Measurements from ENCODE around the gene ASMTL. TPM values are rescaled to one million over a fixed set of nuclear protein-coding genes. Genes with fewer than 3 reads are reported as not detected.
"Not testable (repeated sequence)": the region's sequence is repeated elsewhere in the genome, so short reads cannot be mapped to it uniquely, and the experiment has no call there.

Gene ASMTL
- total RNA-seq, 1 donor from 2014 or later, result 46.1 TPM

DNA sequence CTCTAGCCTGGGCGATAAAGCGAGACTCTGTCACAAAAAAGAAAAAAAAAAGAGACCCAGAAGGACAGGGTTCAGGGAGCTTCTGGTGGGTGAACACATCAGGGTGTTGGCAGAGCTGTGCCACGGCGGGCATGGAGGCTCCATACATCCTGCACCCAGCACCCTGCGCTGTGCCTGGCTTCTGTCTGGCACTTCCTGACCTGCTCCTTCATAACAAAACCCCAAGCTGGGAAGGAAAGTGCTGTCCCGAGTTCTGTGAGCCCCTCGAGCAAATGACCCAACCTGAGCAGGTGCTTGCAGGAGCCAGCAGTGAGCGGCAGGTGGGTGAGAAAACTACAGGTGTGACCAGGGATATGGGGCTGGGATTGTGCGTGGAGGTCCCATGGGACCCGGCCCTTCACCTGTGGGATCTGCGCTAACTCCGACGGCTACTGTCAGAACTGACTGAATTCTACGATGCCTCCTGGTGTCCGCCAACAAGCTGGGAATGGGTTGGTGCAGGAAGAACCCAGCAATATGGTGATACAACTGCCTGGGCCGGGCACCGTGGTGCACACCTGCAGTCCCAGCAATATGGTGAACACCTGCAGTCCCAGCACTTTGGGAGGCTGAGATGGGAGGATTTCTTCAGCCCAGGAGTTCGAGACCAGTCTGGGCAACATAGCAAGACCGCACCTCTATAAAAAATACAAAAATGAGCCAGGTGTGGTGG lies 18.9 kb downstream of the ASMTL start:
- TF ChIP-seq EZH2phosphoT487 (IDR thresholded peaks at IDR 0.05) (no peak), EZH2 (IDR thresholded peaks at IDR 0.05) (no peak)
- TF ChIP-seq, protein P1, sequence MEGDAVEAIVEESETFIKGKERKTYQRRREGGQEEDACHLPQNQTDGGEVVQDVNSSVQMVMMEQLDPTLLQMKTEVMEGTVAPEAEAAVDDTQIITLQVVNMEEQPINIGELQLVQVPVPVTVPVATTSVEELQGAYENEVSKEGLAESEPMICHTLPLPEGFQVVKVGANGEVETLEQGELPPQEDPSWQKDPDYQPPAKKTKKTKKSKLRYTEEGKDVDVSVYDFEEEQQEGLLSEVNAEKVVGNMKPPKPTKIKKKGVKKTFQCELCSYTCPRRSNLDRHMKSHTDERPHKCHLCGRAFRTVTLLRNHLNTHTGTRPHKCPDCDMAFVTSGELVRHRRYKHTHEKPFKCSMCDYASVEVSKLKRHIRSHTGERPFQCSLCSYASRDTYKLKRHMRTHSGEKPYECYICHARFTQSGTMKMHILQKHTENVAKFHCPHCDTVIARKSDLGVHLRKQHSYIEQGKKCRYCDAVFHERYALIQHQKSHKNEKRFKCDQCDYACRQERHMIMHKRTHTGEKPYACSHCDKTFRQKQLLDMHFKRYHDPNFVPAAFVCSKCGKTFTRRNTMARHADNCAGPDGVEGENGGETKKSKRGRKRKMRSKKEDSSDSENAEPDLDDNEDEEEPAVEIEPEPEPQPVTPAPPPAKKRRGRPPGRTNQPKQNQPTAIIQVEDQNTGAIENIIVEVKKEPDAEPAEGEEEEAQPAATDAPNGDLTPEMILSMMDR (IDR thresholded peaks at IDR 0.05), result no peak
- Histone ChIP-seq H3K4me3 (no peak overlapping the region), H3K4me2 (no peak overlapping the region), H4K20me1 (ENCODE audit: low read depth) (no peaks in the 10 kb centered on the region), H2AFZ (replicated peaks) (no peak overlapping the region), H3K4me1 (no peaks in the 10 kb centered on the region), H3K27me3 (no peaks in the 10 kb centered on the region), H3K9me3 (ENCODE audit: low read depth) (no peaks in the 10 kb centered on the region), H3K27ac (no peak overlapping the region), H3K9ac (no peak overlapping the region), H3K36me3 (peaks cover 5% of the 10 kb centered on the region), H3K79me2 (ENCODE audit: low read depth) (no peaks in the 10 kb centered on the region), H3F3A (ENCODE audit: low read depth) (peaks cover 12% of the 10 kb centered on the region)
- no peak for DNase-seq (ENCODE audit: low spot score)
- Mint-ChIP-seq H3K27me3 (ENCODE audit: insufficient read depth, low read depth) (peaks cover 10% of the 10 kb centered on the region), H3K27ac (no peak overlapping the region), H3K9me3 (peaks cover 13% of the 10 kb centered on the region), H3K4me3 (peak overlapping the region; percentile 18), H3K4me1 (peaks cover 7% of the 10 kb centered on the region), H3K36me3 (peaks cover 35% of the 10 kb centered on the region)

DNA sequence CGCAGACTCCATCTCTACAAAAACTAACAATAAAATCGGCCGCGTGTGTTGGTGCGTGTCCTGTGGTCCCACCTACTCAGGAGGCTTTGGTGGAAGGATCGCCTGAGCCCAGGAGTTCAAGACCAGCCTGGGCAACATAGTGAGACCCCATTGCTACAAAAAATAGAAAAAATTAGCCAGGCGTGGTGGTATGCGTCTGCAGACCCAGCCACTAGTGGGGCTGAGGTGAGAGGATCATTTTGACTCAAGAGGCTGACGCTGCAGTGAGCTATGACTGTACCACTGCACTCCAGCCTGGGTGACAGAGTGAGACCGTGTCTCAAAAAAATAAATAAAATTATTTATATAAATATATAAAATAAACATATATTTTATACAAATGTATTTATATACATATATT lies 22.3 kb downstream of the ASMTL start:
- peaks cover 7% of the 10 kb centered on the region for H3K4me1 Mint-ChIP-seq
- H4K20me1 ChIP-seq (ENCODE audit: low read depth), result no peaks in the 10 kb centered on the region
- TF ChIP-seq EZH2 (IDR thresholded peaks at IDR 0.05) (no peak), EZH2phosphoT487 (IDR thresholded peaks at IDR 0.05) (no peak)
- TF ChIP-seq, protein P1 (IDR thresholded peaks at IDR 0.05), result no peak
- H3K27me3 ChIP-seq, result no peaks in the 10 kb centered on the region
- H3K27ac Mint-ChIP-seq, result no peak overlapping the region
- H3K36me3 Mint-ChIP-seq, result peaks cover 26% of the 10 kb centered on the region
- no peaks in the 10 kb centered on the region for H3K9me3 ChIP-seq (ENCODE audit: low read depth)
- DNase-seq (ENCODE audit: low spot score), result no peak
- no peaks in the 10 kb centered on the region for H3K79me2 ChIP-seq (ENCODE audit: low read depth)
- H3K4me3 ChIP-seq, result no peak overlapping the region
- H3K27ac ChIP-seq, result no peak overlapping the region
- no peak overlapping the region for H2AFZ ChIP-seq (replicated peaks)
- H3K4me3 Mint-ChIP-seq, result no peak overlapping the region
- H3K27me3 Mint-ChIP-seq (ENCODE audit: insufficient read depth, low read depth), result peaks cover 7% of the 10 kb centered on the region
- H3K9ac ChIP-seq, result no peak overlapping the region
- peaks cover 3% of the 10 kb centered on the region for H3K36me3 ChIP-seq
- peaks cover 12% of the 10 kb centered on the region for H3F3A ChIP-seq (ENCODE audit: low read depth)
- no peak overlapping the region for H3K4me2 ChIP-seq
- H3K4me1 ChIP-seq, result no peaks in the 10 kb centered on the region
- peaks cover 7% of the 10 kb centered on the region for H3K9me3 Mint-ChIP-seq

DNA sequence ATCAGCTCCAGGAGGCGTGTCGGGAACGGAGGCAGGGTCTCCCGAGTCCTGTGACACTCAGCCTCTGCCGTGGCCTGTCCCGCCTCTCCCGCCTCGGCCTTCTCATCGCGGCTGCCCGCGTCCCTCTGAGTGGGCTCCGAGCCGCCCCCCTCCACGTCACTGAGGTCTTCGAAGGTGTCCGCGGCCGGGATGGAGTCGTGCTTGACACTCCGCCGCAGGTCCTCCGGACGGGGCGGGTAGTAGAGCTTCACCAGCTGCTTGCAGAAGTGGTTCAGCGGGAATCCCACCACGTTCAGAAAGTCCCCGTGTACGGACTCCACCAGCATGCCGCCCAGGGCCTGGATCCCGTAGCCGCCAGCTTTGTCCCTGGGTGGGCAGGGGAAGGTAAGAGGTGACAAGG lies 25.0 kb downstream of the ASMTL start:
- Histone ChIP-seq H3K9me3 (ENCODE audit: low read depth) (no peaks in the 10 kb centered on the region), H3K27me3 (no peaks in the 10 kb centered on the region), H3K27ac (no peak overlapping the region), H3F3A (ENCODE audit: low read depth) (peaks cover 12% of the 10 kb centered on the region), H4K20me1 (ENCODE audit: low read depth) (no peaks in the 10 kb centered on the region), H3K9ac (no peak overlapping the region), H3K4me1 (no peaks in the 10 kb centered on the region), H2AFZ (replicated peaks) (no peak overlapping the region), H3K4me2 (no peak overlapping the region), H3K79me2 (ENCODE audit: low read depth) (no peaks in the 10 kb centered on the region), H3K4me3 (no peak overlapping the region), H3K36me3 (peaks cover 5% of the 10 kb centered on the region)
- no peak for DNase-seq (ENCODE audit: low spot score)
- H3K4me3 Mint-ChIP-seq, result no peak overlapping the region
- no peak overlapping the region for H3K27ac Mint-ChIP-seq
- H3K9me3 Mint-ChIP-seq, result peaks cover 23% of the 10 kb centered on the region
- peaks cover 4% of the 10 kb centered on the region for H3K4me1 Mint-ChIP-seq
- no peak for TF ChIP-seq EZH2phosphoT487 (IDR thresholded peaks at IDR 0.05)
- TF ChIP-seq, protein P1 (IDR thresholded peaks at IDR 0.05), result no peak
- TF ChIP-seq EZH2 (IDR thresholded peaks at IDR 0.05), result no peak
- peaks cover 7% of the 10 kb centered on the region for H3K27me3 Mint-ChIP-seq (ENCODE audit: insufficient read depth, low read depth)
- H3K36me3 Mint-ChIP-seq, result peaks cover 42% of the 10 kb centered on the region

DNA sequence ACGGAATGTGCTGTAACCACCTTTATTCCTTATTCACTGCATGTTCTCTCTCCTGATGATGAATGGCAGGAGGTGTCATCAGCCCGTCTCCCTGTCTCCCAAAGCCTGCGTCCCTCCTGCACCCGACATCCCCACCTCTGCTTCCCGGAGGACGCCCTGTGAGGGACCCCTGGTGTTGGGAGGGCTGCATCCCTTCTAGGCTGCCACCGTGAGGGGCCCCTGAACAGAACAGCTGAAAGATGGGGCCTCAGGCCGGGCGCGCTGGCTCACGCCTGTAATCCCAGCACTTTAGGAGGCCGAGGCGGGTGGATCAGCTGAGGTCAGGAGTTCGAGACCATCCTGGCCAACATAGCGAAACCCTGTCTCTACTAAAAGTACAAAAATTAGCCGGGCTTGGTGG lies 26.4 kb downstream of the ASMTL start:
- not testable (repeated sequence) for H3F3A ChIP-seq (ENCODE audit: low read depth); H3K4me3 ChIP-seq; H3K27me3 Mint-ChIP-seq (ENCODE audit: insufficient read depth, low read depth); DNase-seq (ENCODE audit: low spot score); H3K27ac Mint-ChIP-seq; H3K4me1 ChIP-seq; H3K9me3 ChIP-seq (ENCODE audit: low read depth); H3K4me2 ChIP-seq; H3K79me2 ChIP-seq (ENCODE audit: low read depth); H2AFZ ChIP-seq (replicated peaks); H3K9ac ChIP-seq; H4K20me1 ChIP-seq (ENCODE audit: low read depth); H3K27ac ChIP-seq; H3K4me1 Mint-ChIP-seq; H3K4me3 Mint-ChIP-seq; H3K27me3 ChIP-seq
- peaks cover 16% of the 10 kb centered on the region for H3K36me3 ChIP-seq
- Mint-ChIP-seq H3K9me3 (peaks cover 35% of the 10 kb centered on the region), H3K36me3 (peaks cover 53% of the 10 kb centered on the region)
